OCI-LY7 (cell line): ENCODE results near the gene ANK3. TPM values are rescaled to one million over a fixed set of nuclear protein-coding genes. Genes with fewer than 3 reads are reported as not detected.

Experiments
- BruUV-seq: library from RNA; stranded (reverse); fragments of 400-500 nt; replicated peaks from 2 replicates; lab custom pipeline; 2021; lab: Mats Ljungman, UMichigan
- CTCF ChIA-PET: fragments of 300-600 bp; sonication (Branson Sonifier 250); formaldehyde crosslinking; loops from one replicate; lab custom pipeline; 2022; ENCODE audit warnings: antibody characterized with exemption; ENCODE audit not compliant: unreplicated experiment; lab: Charles Lee
- POLR2A ChIA-PET: fragments of 300-600 bp; sonication (Branson Sonifier 250); formaldehyde crosslinking; loops from one replicate; lab custom pipeline; 2022; ENCODE audit warnings: antibody characterized with exemption; lab: Charles Lee
- DNase-seq: peaks from one replicate; pipeline ENCODE4 v3.0.0-alpha.2; 2015; ENCODE audit warnings: low spot score
- H2AFZ ChIP-seq: fragments of 200-600 bp; sonication (generic), shearing (Covaris generic); 2 replicates; pipeline ENCODE4 v1.6.1; 2014; ENCODE audit warnings: mild to moderate bottlenecking, antibody characterized with exemption, low read length, moderate library complexity
- H3K27ac ChIP-seq: fragments of 200-600 bp; sonication (generic); 2 replicates; pipeline ENCODE4 v1.5.1; 2014; ENCODE audit warnings: mixed run types, low read depth, mild to moderate bottlenecking, moderate library complexity, low read length, inconsistent platforms; ENCODE audit not compliant: poor library complexity, severe bottlenecking
- H3K36me3 ChIP-seq: fragments of 200-600 bp; sonication (generic); 2 replicates; pipeline ENCODE4 v1.6.1; 2014; ENCODE audit warnings: mild to moderate bottlenecking, antibody characterized with exemption, low read length, moderate library complexity, mixed read lengths; ENCODE audit not compliant: insufficient read depth
- H3K4me1 ChIP-seq: fragments of 200-600 bp; sonication (generic); 2 replicates; pipeline ENCODE4 v1.5.1; 2014; ENCODE audit warnings: mild to moderate bottlenecking, low read length; ENCODE audit not compliant: insufficient read depth, poor library complexity, severe bottlenecking
- H3K4me2 ChIP-seq: fragments of 200-600 bp; sonication (generic); 2 replicates; pipeline ENCODE4 v1.6.1; 2014; ENCODE audit warnings: mild to moderate bottlenecking, low read length
- H3K4me3 ChIP-seq: fragments of 200-600 bp; sonication (generic); 2 replicates; pipeline ENCODE4 v1.5.1; 2014; ENCODE audit warnings: mild to moderate bottlenecking, low read depth, low read length; ENCODE audit not compliant: poor library complexity, severe bottlenecking
- H3K79me2 ChIP-seq: fragments of 200-600 bp; sonication (generic); 2 replicates; pipeline ENCODE4 v1.6.1; 2016; ENCODE audit warnings: low read depth, mild to moderate bottlenecking, low read length, moderate library complexity, mixed read lengths; ENCODE audit not compliant: insufficient read depth
- H3K9me2 ChIP-seq: fragments of 200-600 bp; sonication (generic); 2 replicates; pipeline ENCODE4 v1.6.1; 2016; ENCODE audit warnings: mild to moderate bottlenecking, low read length, mixed read lengths; ENCODE audit not compliant: insufficient read depth
- H3K9me3 ChIP-seq: fragments of 200-600 bp; sonication (generic); 2 replicates; pipeline ENCODE4 v1.6.1; 2014; ENCODE audit warnings: mild to moderate bottlenecking, mixed run types, low read length, mixed read lengths
- H4K20me1 ChIP-seq: fragments of 200-600 bp; sonication (generic); 2 replicates; pipeline ENCODE4 v1.6.1; 2014; ENCODE audit warnings: mild to moderate bottlenecking, antibody characterized with exemption, low read length, moderate library complexity, mixed read lengths; ENCODE audit not compliant: insufficient read depth
- EZH2phosphoT487 ChIP-seq: fragments of 200-600 bp; sonication (generic); IDR thresholded peaks from 2 replicates; pipeline ENCODE4 v1.6.1; 2018; ENCODE audit warnings: low read depth, borderline replicate concordance, mild to moderate bottlenecking, mixed run types, antibody characterized with exemption, low read length, moderate library complexity, mixed read lengths
- intact Hi-C: fragments of 100-400 bp; cut with micrococcal nuclease; formaldehyde crosslinking; loops from one replicate; pipeline ENCODE4 v1.10.0; 2022; ENCODE audit not compliant: unreplicated experiment
- total RNA-seq, 2 experiments: library from RNA; depleted of rRNA in 1 of 2; stranded (reverse); fragments of >200 nt in 1 of 2; shearing (Covaris generic) in 1 of 2; gene quantifications; 2 replicates each; pipeline ENCODE4 v1.2.3, GENCODE V29; 2014 to 2022
- TF ChIP-seq, protein P1 (sequence below): fragments of 200-600 bp; sonication (generic); conservative IDR thresholded peaks from 2 replicates; pipeline ENCODE4 v1.5.1; 2014; ENCODE audit warnings: mild to moderate bottlenecking, antibody characterized with exemption, low read length, moderate library complexity, mixed read lengths

Gene ANK3
- total RNA-seq, 2 experiments from 2014 or later, result 0.13 to 0.49 TPM

DNA sequence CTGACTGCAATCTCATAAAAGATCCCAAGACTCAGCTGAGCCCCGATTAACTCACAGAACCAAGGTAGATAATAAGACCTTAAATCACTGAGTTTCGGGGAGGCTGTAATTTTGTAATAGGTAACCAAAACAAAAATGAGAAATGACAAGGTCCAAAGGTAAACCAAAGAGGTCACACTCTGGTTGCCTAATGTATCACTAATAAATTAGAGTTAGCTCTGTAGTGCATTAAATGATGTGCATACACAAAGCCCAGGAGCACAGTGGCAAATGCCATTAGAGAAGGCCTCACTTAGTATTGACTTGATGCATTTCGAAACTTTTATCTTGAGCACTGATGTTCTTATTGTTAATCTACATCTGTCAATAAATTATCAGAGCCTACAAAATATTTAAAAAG is 245.6 kb downstream of the ANK3 start:
- no peaks in the 10 kb centered on the region for H3K79me2 ChIP-seq
- DNase-seq, result no peak
- BruUV-seq, result no TSS peak
- no peaks in the 10 kb centered on the region for H3K36me3 ChIP-seq
- TF ChIP-seq, protein P1, sequence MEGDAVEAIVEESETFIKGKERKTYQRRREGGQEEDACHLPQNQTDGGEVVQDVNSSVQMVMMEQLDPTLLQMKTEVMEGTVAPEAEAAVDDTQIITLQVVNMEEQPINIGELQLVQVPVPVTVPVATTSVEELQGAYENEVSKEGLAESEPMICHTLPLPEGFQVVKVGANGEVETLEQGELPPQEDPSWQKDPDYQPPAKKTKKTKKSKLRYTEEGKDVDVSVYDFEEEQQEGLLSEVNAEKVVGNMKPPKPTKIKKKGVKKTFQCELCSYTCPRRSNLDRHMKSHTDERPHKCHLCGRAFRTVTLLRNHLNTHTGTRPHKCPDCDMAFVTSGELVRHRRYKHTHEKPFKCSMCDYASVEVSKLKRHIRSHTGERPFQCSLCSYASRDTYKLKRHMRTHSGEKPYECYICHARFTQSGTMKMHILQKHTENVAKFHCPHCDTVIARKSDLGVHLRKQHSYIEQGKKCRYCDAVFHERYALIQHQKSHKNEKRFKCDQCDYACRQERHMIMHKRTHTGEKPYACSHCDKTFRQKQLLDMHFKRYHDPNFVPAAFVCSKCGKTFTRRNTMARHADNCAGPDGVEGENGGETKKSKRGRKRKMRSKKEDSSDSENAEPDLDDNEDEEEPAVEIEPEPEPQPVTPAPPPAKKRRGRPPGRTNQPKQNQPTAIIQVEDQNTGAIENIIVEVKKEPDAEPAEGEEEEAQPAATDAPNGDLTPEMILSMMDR, result no peak
- TF ChIP-seq EZH2phosphoT487, result no peak
- no peak overlapping the region for H2AFZ ChIP-seq
- no peaks in the 10 kb centered on the region for H3K4me1 ChIP-seq
- H4K20me1 ChIP-seq, result no peaks in the 10 kb centered on the region
- no peaks in the 10 kb centered on the region for H3K9me3 ChIP-seq
- POLR2A ChIA-PET, result interaction anchor here (0.6 to 1.7 kb wide), 3 partner anchors 23 to 129 kb away, joined by 3 to 4 read pairs (median 3); no protein-coding TSS in a partner anchor
- intact Hi-C loops, result no loop called here
- H3K27ac ChIP-seq, result no peak overlapping the region
- no peaks in the 10 kb centered on the region for H3K9me2 ChIP-seq
- no peak overlapping the region for H3K4me2 ChIP-seq
- H3K4me3 ChIP-seq, result no peak overlapping the region
- CTCF ChIA-PET, result no interaction called here

DNA sequence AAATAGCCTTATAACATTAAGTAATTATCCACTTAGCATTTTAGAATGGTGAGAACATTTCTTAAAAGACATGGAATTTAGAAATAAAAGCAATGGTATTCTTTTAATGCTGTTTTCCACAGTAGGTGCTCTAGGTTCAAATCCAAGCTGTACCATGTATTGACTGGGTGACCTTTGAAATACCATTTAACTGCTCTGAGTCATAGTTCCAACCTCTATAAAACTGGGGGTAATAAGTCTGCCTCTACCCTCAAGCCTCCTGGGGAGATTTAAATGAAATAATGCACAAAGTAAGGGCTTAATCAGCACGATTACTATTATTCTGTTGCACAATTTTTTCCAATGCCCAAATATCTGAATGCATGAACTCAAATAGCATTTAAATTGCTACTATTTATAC is 246.9 kb downstream of the ANK3 start:
- Histone ChIP-seq H3K4me1 (no peaks in the 10 kb centered on the region), H3K36me3 (no peaks in the 10 kb centered on the region), H2AFZ (no peak overlapping the region), H3K9me2 (no peaks in the 10 kb centered on the region), H3K9me3 (no peaks in the 10 kb centered on the region), H4K20me1 (no peaks in the 10 kb centered on the region), H3K4me2 (no peak overlapping the region), H3K27ac (no peak overlapping the region), H3K4me3 (no peak overlapping the region), H3K79me2 (no peaks in the 10 kb centered on the region)
- CTCF ChIA-PET, result no interaction called here
- POLR2A ChIA-PET, result interaction anchor here (0.8 to 1.2 kb wide), 2 partner anchors 12 to 87 kb away, joined by 3 read pairs; no protein-coding TSS in a partner anchor
- no peak for DNase-seq
- no peak for TF ChIP-seq EZH2phosphoT487
- TF ChIP-seq, protein P1, result no peak
- BruUV-seq, result no TSS peak
- intact Hi-C loops, result no loop called here

GRCh38 chr10:60141896-60142559 is 247.6 kb downstream of the ANK3 start:
- CTCF ChIA-PET, result no interaction called here
- intact Hi-C loops, result no loop called here
- H3K4me3 ChIP-seq, result no peak overlapping the region
- no peaks in the 10 kb centered on the region for H3K79me2 ChIP-seq
- TF ChIP-seq EZH2phosphoT487, result no peak
- TF ChIP-seq, protein P1, result peak; percentile 39; the same call in 1 of the 2 replicates
- H3K9me2 ChIP-seq, result no peaks in the 10 kb centered on the region
- no peaks in the 10 kb centered on the region for H3K4me1 ChIP-seq
- no peak overlapping the region for H3K27ac ChIP-seq
- H3K4me2 ChIP-seq, result no peak overlapping the region
- H2AFZ ChIP-seq, result no peak overlapping the region
- H3K9me3 ChIP-seq, result no peaks in the 10 kb centered on the region
- no peak for DNase-seq
- BruUV-seq, result no TSS peak
- no peaks in the 10 kb centered on the region for H3K36me3 ChIP-seq
- no peaks in the 10 kb centered on the region for H4K20me1 ChIP-seq
- POLR2A ChIA-PET, result no interaction called here
